Measurements from ENCODE around the gene FCF1. TPM values are rescaled to one million over a fixed set of nuclear protein-coding genes. Genes with fewer than 3 reads are reported as not detected.

The FCF1 gene
- total RNA-seq, 1 experiment from 2014 or later, result 62.5 TPM

- H3K4me3 Mint-ChIP-seq (ENCODE audit: unreplicated experiment), result no peak overlapping the region
- peaks cover 8% of the 10 kb centered on the region for H3K9me3 Mint-ChIP-seq (ENCODE audit: unreplicated experiment)
- no peaks in the 10 kb centered on the region for H3K27me3 Mint-ChIP-seq (ENCODE audit: insufficient read depth, unreplicated experiment)
- ChIA-PET POLR2A (no interaction called here), CTCF (no interaction called here)
- no peaks in the 10 kb centered on the region for H3K4me1 ChIP-seq
- no peak for TF ChIP-seq CTCF (IDR thresholded peaks at IDR 0.05; ENCODE audit: insufficient read depth in 1 of 2, low read depth in 1 of 2, low read length in 1 of 2, severe bottlenecking in 1 of 2, unreplicated experiment in 1 of 2)
- H3K27me3 ChIP-seq (replicated peaks; ENCODE audit: control insufficient read depth, insufficient read depth, low read length), result no peaks in the 10 kb centered on the region
- no peaks in the 10 kb centered on the region for H3K4me1 Mint-ChIP-seq (ENCODE audit: low read depth, unreplicated experiment)
- no peaks in the 10 kb centered on the region for H3K9me3 ChIP-seq
- DNase-seq, result no peak
- H3K27ac Mint-ChIP-seq (ENCODE audit: unreplicated experiment), result no peak overlapping the region
- intact Hi-C loops (cut with micrococcal nuclease; ENCODE audit: unreplicated experiment), result no loop called here
- no peak overlapping the region for H3K4me3 ChIP-seq (ENCODE audit: low read depth, low read length)
- H3K36me3 ChIP-seq (ENCODE audit: control insufficient read depth, insufficient read depth, low read length), result no peaks in the 10 kb centered on the region
- H3K36me3 Mint-ChIP-seq (ENCODE audit: insufficient read depth, unreplicated experiment), result no peaks in the 10 kb centered on the region
- no TSS peak for BruUV-seq (replicated peaks)
These were observed 34.3 kb downstream of the FCF1 start for GRCh38 chr14:74747237-74747636.

- BruUV-seq (replicated peaks), result no TSS peak
- no peak for TF ChIP-seq CTCF (IDR thresholded peaks at IDR 0.05; ENCODE audit: insufficient read depth in 1 of 2, low read depth in 1 of 2, low read length in 1 of 2, severe bottlenecking in 1 of 2, unreplicated experiment in 1 of 2)
- CTCF ChIA-PET, result no interaction called here
These were observed 41.2 kb downstream of the FCF1 start for GRCh38 chr14:74754157-74754556.

DNA sequence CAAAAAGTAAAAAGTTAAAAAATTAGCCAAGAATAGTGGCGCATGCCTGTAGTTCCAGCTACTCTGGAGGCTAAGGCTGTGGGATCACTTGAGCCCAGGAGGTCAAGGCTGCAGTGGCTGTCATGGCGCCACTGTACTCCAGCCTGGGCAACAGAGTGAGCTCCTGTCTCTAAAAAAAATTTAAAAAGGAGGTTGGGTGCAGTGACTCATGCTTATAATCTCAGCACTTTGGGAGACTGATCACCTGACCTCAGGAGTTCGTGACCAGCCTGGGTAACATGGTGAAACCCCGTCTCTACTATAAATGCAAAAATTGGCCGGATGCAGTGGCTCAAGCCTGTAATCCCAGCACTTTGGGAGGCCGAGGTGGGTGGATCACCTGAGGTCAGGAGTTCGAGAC, 42.0 kb downstream of the FCF1 start:
- H3K27me3 Mint-ChIP-seq (ENCODE audit: insufficient read depth, unreplicated experiment), result no peaks in the 10 kb centered on the region
- CTCF ChIA-PET, result no interaction called here

More at GRCh38 chr14:74754157-74754556, 41.2 kb downstream of the FCF1 start:
- Mint-ChIP-seq H3K36me3 (ENCODE audit: insufficient read depth, unreplicated experiment) (no peaks in the 10 kb centered on the region), H3K27ac (ENCODE audit: unreplicated experiment) (no peak overlapping the region), H3K27me3 (ENCODE audit: insufficient read depth, unreplicated experiment) (no peaks in the 10 kb centered on the region), H3K9me3 (ENCODE audit: unreplicated experiment) (peaks cover 11% of the 10 kb centered on the region), H3K4me1 (ENCODE audit: low read depth, unreplicated experiment) (no peaks in the 10 kb centered on the region), H3K4me3 (ENCODE audit: unreplicated experiment) (no peak overlapping the region)
- Histone ChIP-seq H3K36me3 (ENCODE audit: control insufficient read depth, insufficient read depth, low read length) (no peaks in the 10 kb centered on the region), H3K27me3 (replicated peaks; ENCODE audit: control insufficient read depth, insufficient read depth, low read length) (no peaks in the 10 kb centered on the region), H3K4me1 (no peaks in the 10 kb centered on the region), H3K4me3 (ENCODE audit: low read depth, low read length) (no peak overlapping the region), H3K9me3 (no peaks in the 10 kb centered on the region)
- POLR2A ChIA-PET, result no interaction called here
- DNase-seq, result no peak
- intact Hi-C loops (cut with micrococcal nuclease; ENCODE audit: unreplicated experiment), result no loop called here

More for the DNA sequence above, 42.0 kb downstream of the FCF1 start:
- H3K27me3 ChIP-seq (replicated peaks; ENCODE audit: control insufficient read depth, insufficient read depth, low read length), result no peaks in the 10 kb centered on the region
- H3K36me3 ChIP-seq (ENCODE audit: control insufficient read depth, insufficient read depth, low read length), result no peaks in the 10 kb centered on the region
- intact Hi-C loops (cut with micrococcal nuclease; ENCODE audit: unreplicated experiment), result no loop called here
- no peak for DNase-seq
- H3K4me1 ChIP-seq, result no peaks in the 10 kb centered on the region
- H3K9me3 Mint-ChIP-seq (ENCODE audit: unreplicated experiment), result peaks cover 11% of the 10 kb centered on the region
- no peak overlapping the region for H3K4me3 Mint-ChIP-seq (ENCODE audit: unreplicated experiment)
- no peaks in the 10 kb centered on the region for H3K36me3 Mint-ChIP-seq (ENCODE audit: insufficient read depth, unreplicated experiment)
- no TSS peak for BruUV-seq (replicated peaks)
- H3K4me3 ChIP-seq (ENCODE audit: low read depth, low read length), result no peak overlapping the region
- no peak overlapping the region for H3K27ac Mint-ChIP-seq (ENCODE audit: unreplicated experiment)
- no peaks in the 10 kb centered on the region for H3K9me3 ChIP-seq
- H3K4me1 Mint-ChIP-seq (ENCODE audit: low read depth, unreplicated experiment), result no peaks in the 10 kb centered on the region
- TF ChIP-seq CTCF (IDR thresholded peaks at IDR 0.05; ENCODE audit: insufficient read depth in 1 of 2, low read depth in 1 of 2, low read length in 1 of 2, severe bottlenecking in 1 of 2, unreplicated experiment in 1 of 2), result no peak
- POLR2A ChIA-PET, result no interaction called here
